KOPT-K1 (cell line): Measurements from ENCODE around the gene OR13C2.

Source experiments
- H3K27ac ChIP-seq: fragments of 200-600 bp; sonication (generic); 2 replicates; pipeline ENCODE4 v1.5.1; 2016; ENCODE audit warnings: antibody characterized with exemption, mild to moderate bottlenecking, low read depth, low read length; ENCODE audit not compliant: poor library complexity, severe bottlenecking
- H3K36me3 ChIP-seq: fragments of 200-600 bp; sonication (generic); 2 replicates; pipeline ENCODE4 v1.5.1; 2017; ENCODE audit warnings: antibody characterized with exemption, mild to moderate bottlenecking, low read length, moderate library complexity; ENCODE audit not compliant: insufficient read depth
- H3K9me3 ChIP-seq: fragments of 200-600 bp; sonication (generic); 2 replicates; pipeline ENCODE4 v1.5.1; 2017; ENCODE audit warnings: antibody characterized with exemption, low read length, mild to moderate bottlenecking; ENCODE audit not compliant: insufficient read depth, poor library complexity, severe bottlenecking

The OR13C2 gene

DNA sequence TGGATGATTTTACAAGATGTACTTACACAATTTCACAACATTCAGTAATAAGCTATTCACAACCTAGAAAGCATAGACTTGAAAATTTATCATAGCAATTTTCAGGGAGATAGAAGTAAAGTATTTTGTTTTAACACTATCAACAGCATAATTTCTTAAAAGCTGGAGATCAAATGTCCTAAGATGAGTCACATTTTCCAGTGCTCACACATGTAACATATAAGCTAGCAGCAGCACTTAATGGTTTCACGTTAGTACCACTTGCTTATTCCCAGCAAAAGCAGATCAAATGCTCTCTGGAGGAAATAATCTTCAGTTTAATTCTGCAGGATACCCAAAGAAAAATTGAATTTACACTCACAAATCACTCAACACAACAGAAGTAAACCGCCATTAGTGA is 30.0 kb downstream of the OR13C2 start:
- Histone ChIP-seq H3K36me3 (no peaks in the 10 kb centered on the region), H3K9me3 (no peaks in the 10 kb centered on the region), H3K27ac (no peak overlapping the region)

DNA sequence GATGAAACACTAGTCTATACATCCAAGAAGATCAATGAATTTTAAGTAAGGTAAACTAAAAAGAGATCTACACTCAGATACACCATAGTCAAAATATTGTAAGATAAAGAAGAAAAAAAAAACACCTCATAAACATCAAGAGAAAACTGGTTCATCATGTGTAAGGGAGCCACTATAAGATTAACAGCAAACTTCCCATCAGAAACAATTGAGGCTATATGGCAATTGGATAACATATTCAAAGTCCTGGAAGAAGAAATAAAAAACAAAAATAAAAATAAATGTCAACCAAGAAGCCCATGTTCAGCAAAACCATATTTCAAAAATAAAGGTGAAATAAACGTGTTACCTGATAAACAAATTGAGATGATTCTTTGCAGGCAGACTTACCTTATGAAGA is 32.8 kb downstream of the OR13C2 start:
- Histone ChIP-seq H3K9me3 (no peaks in the 10 kb centered on the region), H3K27ac (no peak overlapping the region), H3K36me3 (no peaks in the 10 kb centered on the region)

DNA sequence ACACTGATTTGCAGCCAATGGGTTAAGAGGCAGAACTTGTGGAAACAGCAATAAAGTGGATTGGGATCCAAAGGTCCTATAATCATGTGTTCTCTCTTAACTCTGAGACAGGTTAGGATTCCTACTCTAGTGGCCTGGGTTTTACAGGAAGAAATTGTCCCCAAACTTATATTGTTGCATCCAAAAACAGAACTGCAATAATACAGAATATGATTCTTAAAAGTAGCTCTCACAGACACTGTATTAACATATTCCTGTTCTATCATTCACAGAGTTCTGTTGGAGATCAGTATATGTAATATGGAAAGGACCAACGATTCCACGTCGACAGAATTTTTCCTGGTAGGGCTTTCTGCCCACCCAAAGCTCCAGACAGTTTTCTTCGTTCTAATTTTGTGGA is 36.6 kb downstream of the OR13C2 start, which contains the start of gene OR13C8:
Gene OR13C8, plus strand, starts transcription at position 301 of the 400 bp plus-strand sequence. Its CDS starts 0 bp downstream, at position 301.
- no peaks in the 10 kb centered on the region for H3K36me3 ChIP-seq
- no peaks in the 10 kb centered on the region for H3K9me3 ChIP-seq
- H3K27ac ChIP-seq: no peak within 1 kb of the TSS

DNA sequence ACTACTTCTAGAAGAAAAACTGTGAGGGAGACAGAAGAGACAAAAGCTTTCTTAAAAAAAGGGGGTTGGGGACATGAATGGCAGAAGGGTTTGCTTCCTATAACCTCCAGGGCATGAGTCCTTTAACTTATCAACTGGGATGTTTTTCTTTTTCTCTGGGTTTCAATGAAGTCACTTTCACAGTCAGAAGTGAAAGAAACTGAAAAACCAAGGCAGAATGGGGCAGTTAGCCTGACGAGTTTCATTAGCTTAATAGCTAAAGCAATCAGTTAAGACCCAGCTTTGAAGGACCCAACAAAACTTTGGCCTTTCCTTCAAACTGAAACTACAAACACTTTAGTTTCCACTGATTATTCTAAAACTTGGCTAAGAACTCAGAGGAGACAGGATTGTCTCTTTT is 41.1 kb downstream of the OR13C2 start:
- Histone ChIP-seq H3K27ac (no peak overlapping the region), H3K9me3 (no peaks in the 10 kb centered on the region), H3K36me3 (no peaks in the 10 kb centered on the region)

DNA sequence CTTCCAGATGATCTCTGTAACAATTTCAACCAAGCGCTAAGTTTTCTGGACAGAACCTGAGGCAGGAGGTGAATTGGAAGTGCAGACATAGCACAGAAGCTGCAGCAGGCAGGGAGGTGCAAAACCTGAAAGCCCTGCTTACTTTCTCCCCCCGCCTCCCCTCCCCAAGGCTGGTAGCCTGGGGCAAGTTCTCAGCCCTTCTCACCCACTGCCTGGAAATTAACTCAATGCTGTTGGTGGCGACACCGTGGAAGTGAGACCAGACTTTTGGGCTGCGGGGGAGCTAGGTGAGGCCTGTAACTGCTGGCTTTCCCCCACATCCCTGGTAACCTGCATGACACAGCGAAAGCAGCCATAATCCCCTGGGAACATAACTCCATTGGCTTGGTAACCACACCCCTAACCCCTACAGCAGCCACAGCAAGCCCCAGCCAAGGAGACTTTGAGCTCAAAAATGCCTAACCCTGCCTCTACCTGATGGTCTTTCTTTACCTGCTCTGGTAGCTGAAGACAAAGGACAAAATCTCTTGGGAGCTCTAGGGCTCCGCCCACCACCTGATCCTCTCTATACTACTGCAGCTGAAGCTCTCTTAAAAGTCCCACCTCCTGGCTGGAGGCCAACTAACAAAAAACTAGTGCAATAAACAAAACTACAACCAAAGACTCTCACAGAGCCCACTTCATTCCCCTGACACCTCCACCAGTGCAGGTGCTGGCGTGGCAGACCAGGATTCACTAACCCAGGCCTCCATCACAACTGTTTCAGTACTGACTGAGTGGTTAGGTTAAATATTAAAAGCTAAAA is 48.4 kb downstream of the OR13C2 start:
- no peaks in the 10 kb centered on the region for H3K36me3 ChIP-seq
- H3K27ac ChIP-seq: no peak overlapping the region
- H3K9me3 ChIP-seq: no peaks in the 10 kb centered on the region

DNA sequence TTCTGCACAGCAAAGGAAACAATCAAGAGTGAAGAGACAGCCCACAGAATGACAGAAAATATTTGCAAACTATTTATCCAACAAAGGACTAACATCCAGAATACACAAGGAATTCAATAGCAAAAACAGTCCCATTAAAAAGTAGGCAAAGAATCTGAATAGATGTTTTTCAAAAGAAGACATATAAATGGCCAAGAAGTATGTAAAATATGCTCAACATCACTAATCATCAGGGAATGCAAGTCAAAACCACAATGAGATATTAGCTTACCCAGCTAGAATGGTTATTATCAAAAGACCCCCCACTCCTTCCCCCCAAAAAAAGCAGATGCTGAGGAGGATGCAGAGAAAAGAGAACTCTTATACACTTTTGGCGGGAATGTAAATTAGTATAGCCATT is 49.9 kb downstream of the OR13C2 start:
- no peaks in the 10 kb centered on the region for H3K36me3 ChIP-seq
- H3K27ac ChIP-seq: no peak overlapping the region
- H3K9me3 ChIP-seq: no peaks in the 10 kb centered on the region
